Hepatocyte (in vitro differentiated cells): ENCODE measurements around the gene CD163L1. TPM values are rescaled to one million over a fixed set of nuclear protein-coding genes. Genes with fewer than 3 reads are reported as not detected.

Experiments
- DNase-seq: peaks from one replicate; pipeline ENCODE4 v3.0.0-alpha.2; 2016; ENCODE audit warnings: low spot score
- H2AFZ ChIP-seq: fragments of 200-600 bp; sonication (generic); 2 replicates; pipeline ENCODE4 v1.6.0; 2016; ENCODE audit warnings: antibody characterized with exemption, mild to moderate bottlenecking
- H3K27ac ChIP-seq: fragments of 200-600 bp; sonication (generic); 2 replicates; pipeline ENCODE4 v1.5.1; 2016; ENCODE audit warnings: mild to moderate bottlenecking
- H3K27me3 ChIP-seq: fragments of 200-600 bp; sonication (generic); 2 replicates; pipeline ENCODE4 v1.6.1; 2016
- H3K36me3 ChIP-seq: fragments of 200-600 bp; sonication (generic); replicated peaks from 2 replicates; pipeline ENCODE4 v1.5.1; 2016; ENCODE audit warnings: low read depth; ENCODE audit not compliant: insufficient read depth
- H3K4me1 ChIP-seq: fragments of 200-600 bp; sonication (generic); 2 replicates; pipeline ENCODE4 v1.5.1; 2016; ENCODE audit warnings: mild to moderate bottlenecking, moderate library complexity; ENCODE audit not compliant: insufficient read depth
- H3K4me2 ChIP-seq: fragments of 200-600 bp; sonication (generic); 2 replicates; pipeline ENCODE4 v1.6.0; 2016
- H3K4me3 ChIP-seq: fragments of 200-600 bp; sonication (generic); 2 replicates; pipeline ENCODE4 v1.5.1; 2016; ENCODE audit warnings: mild to moderate bottlenecking
- H3K79me2 ChIP-seq: fragments of 200-600 bp; sonication (generic); 2 replicates; pipeline ENCODE4 v1.6.0; 2017; ENCODE audit warnings: mild to moderate bottlenecking
- H3K9me2 ChIP-seq: fragments of 200-600 bp; sonication (generic); replicated peaks from 2 replicates; pipeline ENCODE4 v1.6.0; 2017; ENCODE audit warnings: mild to moderate bottlenecking; ENCODE audit not compliant: insufficient read depth
- H3K9me3 ChIP-seq: fragments of 200-600 bp; sonication (generic); 2 replicates; pipeline ENCODE4 v1.5.1; 2016; ENCODE audit warnings: low read depth, mild to moderate bottlenecking
- H4K20me1 ChIP-seq: fragments of 200-600 bp; sonication (generic); 2 replicates; pipeline ENCODE4 v1.6.0; 2016; ENCODE audit warnings: mild to moderate bottlenecking; ENCODE audit not compliant: insufficient read depth, poor library complexity, severe bottlenecking
- EZH2 ChIP-seq: fragments of 200-600 bp; sonication (generic); IDR thresholded peaks from 2 replicates; pipeline ENCODE4 v1.6.1; 2016; ENCODE audit warnings: antibody characterized with exemption, mild to moderate bottlenecking, borderline replicate concordance
- EZH2phosphoT487 ChIP-seq: fragments of 200-600 bp; sonication (generic); IDR thresholded peaks from one replicate; pipeline ENCODE4 v1.6.1; 2018; ENCODE audit warnings: antibody characterized with exemption, mild to moderate bottlenecking, low read depth, moderate library complexity; ENCODE audit not compliant: unreplicated experiment, severe bottlenecking
- WGBS: methylation state at CpG from one replicate; pipeline ENCODE4 v1.1.6; 2016; ENCODE audit warnings: low lambda C conversion rate; ENCODE audit errors: missing lambda C conversion rate; 5-methylcytosine and 5-hydroxymethylcytosine counted together
- polyA plus RNA-seq: library from polyadenylated mRNA; unstranded; fragments of >200 nt; fragmentation: Nextera tagmentation; extraction: Ambion mirVana; gene quantifications from 2 replicates; pipeline ENCODE4 v1.2.1, GENCODE V29; 2016
- total RNA-seq: library from RNA; depleted of rRNA; stranded (reverse); fragments of >200 nt; gene quantifications from 2 replicates; pipeline ENCODE4 v1.2.3, GENCODE V29; 2014
- TF ChIP-seq, protein P1 (sequence below): fragments of 200-600 bp; sonication (generic); IDR thresholded peaks from 2 replicates; pipeline ENCODE4 v1.5.1; 2016; ENCODE audit warnings: antibody characterized with exemption, mild to moderate bottlenecking; ENCODE audit not compliant: poor library complexity

CD163L1 gene
- total and polyA plus RNA-seq, 2 experiments from 2014 or later = 1.7 TPM; not detected in 1

DNA sequence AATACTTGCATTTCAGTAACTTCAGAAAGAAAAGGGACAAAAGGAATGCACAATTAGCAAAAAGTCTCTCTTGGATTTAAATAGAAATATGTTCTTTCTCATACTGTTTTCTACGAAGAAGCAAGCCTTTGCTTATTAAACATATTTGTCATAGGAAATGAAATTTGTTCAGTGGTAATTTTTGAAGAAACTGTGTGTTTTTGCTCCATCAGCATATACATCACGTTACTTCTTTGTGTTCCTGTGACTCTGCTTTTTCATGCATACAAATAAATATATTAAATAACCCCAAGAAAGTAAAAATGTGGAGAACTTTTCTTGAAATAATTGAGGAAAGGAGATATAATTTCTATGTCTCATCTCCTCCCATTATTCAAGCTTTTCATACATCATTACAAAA, 39.7 kb downstream of the CD163L1 start:
- WGBS = 88% methylated on average over 2 of the region's 2 CpGs
- no peak for DNase-seq
- Histone ChIP-seq H3K27ac (no peak overlapping the region), H3K4me3 (no peak overlapping the region), H2AFZ (no peak overlapping the region), H3K4me1 (no peaks in the 10 kb centered on the region), H4K20me1 (no peaks in the 10 kb centered on the region), H3K79me2 (no peaks in the 10 kb centered on the region), H3K9me3 (no peaks in the 10 kb centered on the region), H3K36me3 (no peaks in the 10 kb centered on the region), H3K9me2 (no peaks in the 10 kb centered on the region), H3K4me2 (no peak overlapping the region), H3K27me3 (no peaks in the 10 kb centered on the region)
- TF ChIP-seq EZH2phosphoT487 = no peak
- TF ChIP-seq, protein P1, sequence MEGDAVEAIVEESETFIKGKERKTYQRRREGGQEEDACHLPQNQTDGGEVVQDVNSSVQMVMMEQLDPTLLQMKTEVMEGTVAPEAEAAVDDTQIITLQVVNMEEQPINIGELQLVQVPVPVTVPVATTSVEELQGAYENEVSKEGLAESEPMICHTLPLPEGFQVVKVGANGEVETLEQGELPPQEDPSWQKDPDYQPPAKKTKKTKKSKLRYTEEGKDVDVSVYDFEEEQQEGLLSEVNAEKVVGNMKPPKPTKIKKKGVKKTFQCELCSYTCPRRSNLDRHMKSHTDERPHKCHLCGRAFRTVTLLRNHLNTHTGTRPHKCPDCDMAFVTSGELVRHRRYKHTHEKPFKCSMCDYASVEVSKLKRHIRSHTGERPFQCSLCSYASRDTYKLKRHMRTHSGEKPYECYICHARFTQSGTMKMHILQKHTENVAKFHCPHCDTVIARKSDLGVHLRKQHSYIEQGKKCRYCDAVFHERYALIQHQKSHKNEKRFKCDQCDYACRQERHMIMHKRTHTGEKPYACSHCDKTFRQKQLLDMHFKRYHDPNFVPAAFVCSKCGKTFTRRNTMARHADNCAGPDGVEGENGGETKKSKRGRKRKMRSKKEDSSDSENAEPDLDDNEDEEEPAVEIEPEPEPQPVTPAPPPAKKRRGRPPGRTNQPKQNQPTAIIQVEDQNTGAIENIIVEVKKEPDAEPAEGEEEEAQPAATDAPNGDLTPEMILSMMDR = no peak
- no peak for TF ChIP-seq EZH2

DNA sequence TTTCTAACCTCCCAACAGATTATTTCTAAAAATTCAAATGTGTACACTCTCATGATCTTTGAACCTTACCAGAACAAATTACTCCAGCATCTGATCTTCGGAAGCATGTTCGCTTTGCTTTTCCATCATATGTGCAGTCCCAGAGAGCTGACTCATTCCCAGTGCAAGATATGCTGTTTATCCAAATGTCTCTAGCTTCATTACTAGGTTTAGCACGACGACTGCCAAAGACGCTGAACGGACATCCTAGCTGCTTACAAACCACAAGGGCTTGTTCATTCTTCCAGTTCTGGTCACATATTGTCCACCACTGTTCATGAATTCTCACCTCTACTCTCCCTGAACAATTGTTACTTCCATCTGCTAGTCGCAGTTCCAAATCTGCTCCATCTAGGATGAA, 40.5 kb downstream of the CD163L1 start:
- Histone ChIP-seq H3K36me3 (no peaks in the 10 kb centered on the region), H3K27me3 (no peaks in the 10 kb centered on the region), H3K4me1 (no peaks in the 10 kb centered on the region), H3K79me2 (no peaks in the 10 kb centered on the region), H3K9me2 (no peaks in the 10 kb centered on the region), H3K9me3 (no peaks in the 10 kb centered on the region), H3K4me3 (no peak overlapping the region), H2AFZ (no peak overlapping the region), H3K27ac (no peak overlapping the region), H4K20me1 (no peaks in the 10 kb centered on the region), H3K4me2 (no peak overlapping the region)
- 68% methylated on average over 7 of the region's 7 CpGs for WGBS
- peak; percentile 11 for DNase-seq
- TF ChIP-seq EZH2 = no peak
- no peak for TF ChIP-seq EZH2phosphoT487
- TF ChIP-seq, protein P1 = no peak

DNA sequence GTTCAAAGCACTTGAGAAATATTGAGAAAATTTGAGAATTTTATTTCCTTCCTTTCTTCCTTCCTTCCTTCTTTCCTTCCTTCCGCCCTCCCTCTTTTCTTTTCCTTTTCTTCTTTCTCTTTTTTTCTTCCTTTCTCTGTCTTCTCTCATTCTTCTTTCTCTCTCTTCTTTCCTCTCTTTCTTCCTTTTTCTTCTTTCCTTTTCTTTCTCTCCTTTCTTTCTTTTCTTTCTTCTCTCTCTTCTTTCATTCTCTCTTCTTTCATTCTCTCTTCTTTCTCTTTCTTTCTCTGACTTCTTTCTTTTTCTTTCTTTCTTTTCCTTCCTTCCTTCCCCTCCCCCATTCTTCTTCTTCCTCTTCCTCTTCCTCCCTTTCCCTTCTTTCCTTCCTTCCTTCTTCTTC, 44.9 kb downstream of the CD163L1 start:
- no peaks in the 10 kb centered on the region for H3K4me1 ChIP-seq
- H4K20me1 ChIP-seq = no peaks in the 10 kb centered on the region
- 100% methylated on average over 1 of the region's 1 CpG for WGBS
- H2AFZ ChIP-seq = no peak overlapping the region
- H3K9me3 ChIP-seq = no peaks in the 10 kb centered on the region
- no peak overlapping the region for H3K4me3 ChIP-seq
- no peak overlapping the region for H3K27ac ChIP-seq
- TF ChIP-seq, protein P1 = no peak
- TF ChIP-seq EZH2 (no peak), EZH2phosphoT487 (no peak)
- H3K27me3 ChIP-seq = no peaks in the 10 kb centered on the region
- DNase-seq = no peak
- H3K79me2 ChIP-seq = no peaks in the 10 kb centered on the region
- H3K36me3 ChIP-seq = no peaks in the 10 kb centered on the region
- H3K9me2 ChIP-seq = no peaks in the 10 kb centered on the region
- H3K4me2 ChIP-seq = no peak overlapping the region

DNA sequence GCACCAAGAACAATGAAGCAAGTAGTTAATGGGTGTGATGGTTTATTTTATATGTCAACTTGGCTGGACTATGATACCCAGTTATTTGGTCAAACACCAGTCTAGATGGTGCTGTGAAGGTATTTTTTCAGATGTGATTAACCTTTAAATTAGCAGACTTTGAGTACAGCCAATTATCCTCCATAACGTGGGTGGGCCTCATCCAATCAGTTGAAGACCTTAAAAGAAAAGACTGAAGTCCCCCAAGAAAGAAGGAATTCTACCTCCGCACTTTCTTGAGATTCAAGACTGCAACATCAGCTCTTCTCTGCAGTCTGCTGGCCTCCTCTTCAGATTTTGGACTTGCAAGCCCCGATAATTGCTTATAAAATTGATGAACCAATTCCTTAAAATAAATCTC, 47.5 kb downstream of the CD163L1 start:
- no peaks in the 10 kb centered on the region for H4K20me1 ChIP-seq
- H3K4me3 ChIP-seq = no peak overlapping the region
- H3K9me2 ChIP-seq = no peaks in the 10 kb centered on the region
- H3K79me2 ChIP-seq = no peaks in the 10 kb centered on the region
- no peaks in the 10 kb centered on the region for H3K9me3 ChIP-seq
- TF ChIP-seq EZH2 (no peak), EZH2phosphoT487 (no peak)
- TF ChIP-seq, protein P1 = no peak
- H3K4me2 ChIP-seq = no peak overlapping the region
- H3K4me1 ChIP-seq = no peaks in the 10 kb centered on the region
- no peak overlapping the region for H3K27ac ChIP-seq
- no peaks in the 10 kb centered on the region for H3K36me3 ChIP-seq
- H2AFZ ChIP-seq = no peak overlapping the region
- WGBS = 88% methylated on average over 3 of the region's 3 CpGs
- no peaks in the 10 kb centered on the region for H3K27me3 ChIP-seq
- no peak for DNase-seq
